GM12878 (cell line): ENCODE measurements around the gene RPLP1. TPM values are rescaled to one million over a fixed set of nuclear protein-coding genes. Genes with fewer than 3 reads are reported as not detected.

Source experiments
- CBX3 ChIP-seq: fragments of 200-600 bp; sonication (generic); IDR thresholded peaks from 2 replicates; pipeline ENCODE4 v1.6.1; 2016; ENCODE audit warnings: low read depth, borderline replicate concordance
- HCFC1 ChIP-seq: fragments of 150-350 bp; IDR thresholded peaks from 2 replicates; pipeline ENCODE4 v1.6.1; 2014; ENCODE audit warnings: low read length
- IRF4 ChIP-seq: IDR thresholded peaks from 2 replicates; pipeline ENCODE4 v1.6.1; 2011; ENCODE audit warnings: low read depth, low read length
- NFYB ChIP-seq: IDR thresholded peaks from 2 replicates; pipeline ENCODE4 v1.6.1; 2011; ENCODE audit warnings: low read depth, mild to moderate bottlenecking, low read length, improper control_type of control experiment, moderate library complexity; ENCODE audit not compliant: insufficient read depth
- PAX8 ChIP-seq: fragments of 450-650 bp; IDR thresholded peaks from 2 replicates; pipeline ENCODE4 v1.6.1; 2017; ENCODE audit warnings: mild to moderate bottlenecking, moderate library complexity
- RBBP5 ChIP-seq: fragments of 200-600 bp; sonication (generic); conservative IDR thresholded peaks from 2 replicates; pipeline ENCODE4 v1.6.1; 2016
- RCOR1 ChIP-seq: conservative IDR thresholded peaks from 2 replicates; pipeline ENCODE4 v1.6.1; 2012; ENCODE audit warnings: low read depth, low read length, improper control_type of control experiment
- RFX5 ChIP-seq: IDR thresholded peaks from 2 replicates; pipeline ENCODE4 v1.6.1; 2011; ENCODE audit warnings: low read depth, low read length, improper control_type of control experiment
- SIN3A ChIP-seq: IDR thresholded peaks from 2 replicates; pipeline ENCODE4 v1.6.1; 2012; ENCODE audit warnings: low read depth, low read length, improper control_type of control experiment
- SMAD1 ChIP-seq: fragments of 450-650 bp; IDR thresholded peaks from 2 replicates; pipeline ENCODE4 v1.6.1; 2018; ENCODE audit warnings: mild to moderate bottlenecking, low read depth; ENCODE audit not compliant: partially characterized antibody
- SMC3 ChIP-seq: IDR thresholded peaks from 2 replicates; pipeline ENCODE4 v1.6.1; 2011; ENCODE audit warnings: low read length, improper control_type of control experiment, borderline replicate concordance
- TCF3 ChIP-seq: IDR thresholded peaks from 2 replicates; pipeline ENCODE4 v1.6.1; 2012; ENCODE audit warnings: low read depth, mild to moderate bottlenecking, low read length, borderline replicate concordance; ENCODE audit not compliant: insufficient read depth
- TCF7 ChIP-seq: IDR thresholded peaks from 2 replicates; pipeline ENCODE4 v1.6.1; 2014; ENCODE audit warnings: antibody characterized with exemption, borderline replicate concordance
- ZNF217 ChIP-seq: fragments of 450-650 bp; IDR thresholded peaks from 2 replicates; pipeline ENCODE4 v1.6.1; 2017; ENCODE audit warnings: antibody characterized with exemption, mild to moderate bottlenecking
- polyA plus RNA-seq, 11 experiments: library from polyadenylated mRNA; depleted of rRNA in 4 of 11; unstranded in 6 of 11; stranded (reverse) in 5 of 11; fragments of >200 nt; fragmentation: Nextera tagmentation in 4 of 11; fragmentation: Illumina TruSeq in 1 of 11; extraction: Ambion mirVana in 4 of 11; extraction: Trizol in 1 of 11; gene quantifications; 1 replicate in 1 of 11; 2 replicates in 10 of 11; pipeline versions ENCODE4 v1.2.1 to v1.2.3, GENCODE V29; 2011 to 2016; ENCODE audit warnings: inconsistent platforms in 2 of 11, missing spikeins in 2 of 11, low read depth in 1 of 11
- total RNA-seq, 4 experiments: library from RNA; depleted of rRNA in 3 of 4; stranded (reverse); fragments of >200 nt in 3 of 4; fragmentation: Illumina TruSeq in 1 of 4; extraction: Trizol in 1 of 4; gene quantifications; 2 replicates each; pipeline versions ENCODE4 v1.2.1 to v1.2.3, GENCODE V29; 2013 to 2021
- TF ChIP-seq, protein P1 (sequence below): fragments of 450-650 bp; IDR thresholded peaks from 2 replicates; pipeline ENCODE4 v1.6.1; 2014; ENCODE audit warnings: mild to moderate bottlenecking
- TF ChIP-seq, protein P2 (sequence below): fragments of 150-350 bp; IDR thresholded peaks from 2 replicates; pipeline ENCODE4 v1.6.1; 2014; ENCODE audit warnings: mild to moderate bottlenecking, low read depth, low read length
- TF ChIP-seq, protein P3 (sequence below): IDR thresholded peaks from 2 replicates; pipeline ENCODE4 v1.6.1; 2012; ENCODE audit warnings: mild to moderate bottlenecking, low read depth, low read length
- TF ChIP-seq, protein P4 (sequence below): fragments of 150-350 bp; IDR thresholded peaks from 2 replicates; pipeline ENCODE4 v1.6.1; 2016; ENCODE audit warnings: low read depth, low read length
- TF ChIP-seq, protein P5 (sequence below): IDR thresholded peaks from 2 replicates; pipeline ENCODE4 v1.6.1; 2011; ENCODE audit warnings: low read depth, low read length, improper control_type of control experiment, borderline replicate concordance

RPLP1 gene
- total and polyA plus RNA-seq, 10 of the 15 experiments (the other 5 are each of a cell fraction or from before 2014, with no cell fraction given) = 217 to 3,098 (median 1,664) TPM

DNA sequence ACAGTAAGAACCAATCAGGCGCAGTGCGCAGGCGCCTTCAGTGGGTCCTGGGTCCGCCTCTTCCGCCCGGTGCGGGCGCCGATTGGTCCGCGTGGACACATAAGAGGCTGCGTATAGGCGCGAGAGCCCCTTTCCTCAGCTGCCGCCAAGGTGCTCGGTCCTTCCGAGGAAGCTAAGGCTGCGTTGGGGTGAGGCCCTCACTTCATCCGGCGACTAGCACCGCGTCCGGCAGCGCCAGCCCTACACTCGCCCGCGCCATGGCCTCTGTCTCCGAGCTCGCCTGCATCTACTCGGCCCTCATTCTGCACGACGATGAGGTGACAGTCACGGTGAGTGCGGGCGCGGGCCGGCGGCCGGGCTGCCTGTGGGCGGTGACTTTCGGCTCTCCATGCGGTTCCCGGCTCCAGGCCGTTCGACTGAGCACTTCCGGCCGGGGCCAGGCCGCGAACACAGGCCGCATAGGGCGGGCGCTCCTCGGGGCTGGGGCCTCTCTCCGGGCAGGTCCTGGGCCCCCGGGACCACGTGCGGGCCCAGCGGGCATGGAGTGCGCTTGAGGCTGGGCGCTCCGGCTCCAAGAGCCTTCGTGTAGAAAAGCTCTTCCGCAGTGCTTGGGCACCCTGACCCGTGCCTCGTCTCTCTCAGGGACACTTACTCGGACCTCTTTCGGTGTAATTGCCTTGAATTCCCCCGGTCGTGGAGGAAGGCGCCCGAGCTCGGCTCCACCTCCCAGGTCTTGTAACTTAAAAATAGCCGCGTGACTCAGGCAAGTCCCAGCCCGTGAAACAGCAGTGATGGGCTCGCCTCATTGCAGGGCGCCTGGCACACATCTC, at the start of gene RPLP1 (continued):
- TF ChIP-seq CBX3 (no peak), RFX5 (no peak), SMAD1 (peak; percentile 65), TCF3 (peak; percentile 93), NFYB (peak; percentile 84), SIN3A (peak; percentile 86; the same call in 1 of the 2 replicates), PAX8 (no peak), IRF4 (0 out of 2 replicates have a peak, but pooled peaks have one; percentile 14), SMC3 (no peak), RCOR1 (no peak), RBBP5 (no peak), TCF7 (no peak), HCFC1 (peak; percentile 45), ZNF217 (no peak)
- TF ChIP-seq, protein P1, sequence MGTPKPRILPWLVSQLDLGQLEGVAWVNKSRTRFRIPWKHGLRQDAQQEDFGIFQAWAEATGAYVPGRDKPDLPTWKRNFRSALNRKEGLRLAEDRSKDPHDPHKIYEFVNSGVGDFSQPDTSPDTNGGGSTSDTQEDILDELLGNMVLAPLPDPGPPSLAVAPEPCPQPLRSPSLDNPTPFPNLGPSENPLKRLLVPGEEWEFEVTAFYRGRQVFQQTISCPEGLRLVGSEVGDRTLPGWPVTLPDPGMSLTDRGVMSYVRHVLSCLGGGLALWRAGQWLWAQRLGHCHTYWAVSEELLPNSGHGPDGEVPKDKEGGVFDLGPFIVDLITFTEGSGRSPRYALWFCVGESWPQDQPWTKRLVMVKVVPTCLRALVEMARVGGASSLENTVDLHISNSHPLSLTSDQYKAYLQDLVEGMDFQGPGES = peak; percentile 46; the same call in 1 of the 2 replicates
- TF ChIP-seq, protein P2, sequence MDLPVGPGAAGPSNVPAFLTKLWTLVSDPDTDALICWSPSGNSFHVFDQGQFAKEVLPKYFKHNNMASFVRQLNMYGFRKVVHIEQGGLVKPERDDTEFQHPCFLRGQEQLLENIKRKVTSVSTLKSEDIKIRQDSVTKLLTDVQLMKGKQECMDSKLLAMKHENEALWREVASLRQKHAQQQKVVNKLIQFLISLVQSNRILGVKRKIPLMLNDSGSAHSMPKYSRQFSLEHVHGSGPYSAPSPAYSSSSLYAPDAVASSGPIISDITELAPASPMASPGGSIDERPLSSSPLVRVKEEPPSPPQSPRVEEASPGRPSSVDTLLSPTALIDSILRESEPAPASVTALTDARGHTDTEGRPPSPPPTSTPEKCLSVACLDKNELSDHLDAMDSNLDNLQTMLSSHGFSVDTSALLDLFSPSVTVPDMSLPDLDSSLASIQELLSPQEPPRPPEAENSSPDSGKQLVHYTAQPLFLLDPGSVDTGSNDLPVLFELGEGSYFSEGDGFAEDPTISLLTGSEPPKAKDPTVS = no peak
- TF ChIP-seq, protein P3, sequence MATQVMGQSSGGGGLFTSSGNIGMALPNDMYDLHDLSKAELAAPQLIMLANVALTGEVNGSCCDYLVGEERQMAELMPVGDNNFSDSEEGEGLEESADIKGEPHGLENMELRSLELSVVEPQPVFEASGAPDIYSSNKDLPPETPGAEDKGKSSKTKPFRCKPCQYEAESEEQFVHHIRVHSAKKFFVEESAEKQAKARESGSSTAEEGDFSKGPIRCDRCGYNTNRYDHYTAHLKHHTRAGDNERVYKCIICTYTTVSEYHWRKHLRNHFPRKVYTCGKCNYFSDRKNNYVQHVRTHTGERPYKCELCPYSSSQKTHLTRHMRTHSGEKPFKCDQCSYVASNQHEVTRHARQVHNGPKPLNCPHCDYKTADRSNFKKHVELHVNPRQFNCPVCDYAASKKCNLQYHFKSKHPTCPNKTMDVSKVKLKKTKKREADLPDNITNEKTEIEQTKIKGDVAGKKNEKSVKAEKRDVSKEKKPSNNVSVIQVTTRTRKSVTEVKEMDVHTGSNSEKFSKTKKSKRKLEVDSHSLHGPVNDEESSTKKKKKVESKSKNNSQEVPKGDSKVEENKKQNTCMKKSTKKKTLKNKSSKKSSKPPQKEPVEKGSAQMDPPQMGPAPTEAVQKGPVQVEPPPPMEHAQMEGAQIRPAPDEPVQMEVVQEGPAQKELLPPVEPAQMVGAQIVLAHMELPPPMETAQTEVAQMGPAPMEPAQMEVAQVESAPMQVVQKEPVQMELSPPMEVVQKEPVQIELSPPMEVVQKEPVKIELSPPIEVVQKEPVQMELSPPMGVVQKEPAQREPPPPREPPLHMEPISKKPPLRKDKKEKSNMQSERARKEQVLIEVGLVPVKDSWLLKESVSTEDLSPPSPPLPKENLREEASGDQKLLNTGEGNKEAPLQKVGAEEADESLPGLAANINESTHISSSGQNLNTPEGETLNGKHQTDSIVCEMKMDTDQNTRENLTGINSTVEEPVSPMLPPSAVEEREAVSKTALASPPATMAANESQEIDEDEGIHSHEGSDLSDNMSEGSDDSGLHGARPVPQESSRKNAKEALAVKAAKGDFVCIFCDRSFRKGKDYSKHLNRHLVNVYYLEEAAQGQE = peak; percentile 62
- TF ChIP-seq, protein P4, sequence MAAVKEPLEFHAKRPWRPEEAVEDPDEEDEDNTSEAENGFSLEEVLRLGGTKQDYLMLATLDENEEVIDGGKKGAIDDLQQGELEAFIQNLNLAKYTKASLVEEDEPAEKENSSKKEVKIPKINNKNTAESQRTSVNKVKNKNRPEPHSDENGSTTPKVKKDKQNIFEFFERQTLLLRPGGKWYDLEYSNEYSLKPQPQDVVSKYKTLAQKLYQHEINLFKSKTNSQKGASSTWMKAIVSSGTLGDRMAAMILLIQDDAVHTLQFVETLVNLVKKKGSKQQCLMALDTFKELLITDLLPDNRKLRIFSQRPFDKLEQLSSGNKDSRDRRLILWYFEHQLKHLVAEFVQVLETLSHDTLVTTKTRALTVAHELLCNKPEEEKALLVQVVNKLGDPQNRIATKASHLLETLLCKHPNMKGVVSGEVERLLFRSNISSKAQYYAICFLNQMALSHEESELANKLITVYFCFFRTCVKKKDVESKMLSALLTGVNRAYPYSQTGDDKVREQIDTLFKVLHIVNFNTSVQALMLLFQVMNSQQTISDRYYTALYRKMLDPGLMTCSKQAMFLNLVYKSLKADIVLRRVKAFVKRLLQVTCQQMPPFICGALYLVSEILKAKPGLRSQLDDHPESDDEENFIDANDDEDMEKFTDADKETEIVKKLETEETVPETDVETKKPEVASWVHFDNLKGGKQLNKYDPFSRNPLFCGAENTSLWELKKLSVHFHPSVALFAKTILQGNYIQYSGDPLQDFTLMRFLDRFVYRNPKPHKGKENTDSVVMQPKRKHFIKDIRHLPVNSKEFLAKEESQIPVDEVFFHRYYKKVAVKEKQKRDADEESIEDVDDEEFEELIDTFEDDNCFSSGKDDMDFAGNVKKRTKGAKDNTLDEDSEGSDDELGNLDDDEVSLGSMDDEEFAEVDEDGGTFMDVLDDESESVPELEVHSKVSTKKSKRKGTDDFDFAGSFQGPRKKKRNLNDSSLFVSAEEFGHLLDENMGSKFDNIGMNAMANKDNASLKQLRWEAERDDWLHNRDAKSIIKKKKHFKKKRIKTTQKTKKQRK = no peak
- TF ChIP-seq, protein P5, sequence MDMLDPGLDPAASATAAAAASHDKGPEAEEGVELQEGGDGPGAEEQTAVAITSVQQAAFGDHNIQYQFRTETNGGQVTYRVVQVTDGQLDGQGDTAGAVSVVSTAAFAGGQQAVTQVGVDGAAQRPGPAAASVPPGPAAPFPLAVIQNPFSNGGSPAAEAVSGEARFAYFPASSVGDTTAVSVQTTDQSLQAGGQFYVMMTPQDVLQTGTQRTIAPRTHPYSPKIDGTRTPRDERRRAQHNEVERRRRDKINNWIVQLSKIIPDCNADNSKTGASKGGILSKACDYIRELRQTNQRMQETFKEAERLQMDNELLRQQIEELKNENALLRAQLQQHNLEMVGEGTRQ = peak; percentile 15
